Stimulated activated CD4-positive, alpha-beta T cell treated with anti-CD3 and anti-CD28 coated beads, TNF-alpha, amount 100 ng/mL, for 4 hours (primary cell): ENCODE results near the gene SHISA4.
"Not testable (repeated sequence)": the region's sequence is repeated elsewhere in the genome, so short reads cannot be mapped to it uniquely, and the experiment has no call there.

Source experiments
- DNase-seq, 3 experiments: peaks; one replicate each; pipeline ENCODE4 v3.0.0-alpha.2; 2020; ENCODE audit warnings: low read depth in 3 of 3

The SHISA4 gene

DNA sequence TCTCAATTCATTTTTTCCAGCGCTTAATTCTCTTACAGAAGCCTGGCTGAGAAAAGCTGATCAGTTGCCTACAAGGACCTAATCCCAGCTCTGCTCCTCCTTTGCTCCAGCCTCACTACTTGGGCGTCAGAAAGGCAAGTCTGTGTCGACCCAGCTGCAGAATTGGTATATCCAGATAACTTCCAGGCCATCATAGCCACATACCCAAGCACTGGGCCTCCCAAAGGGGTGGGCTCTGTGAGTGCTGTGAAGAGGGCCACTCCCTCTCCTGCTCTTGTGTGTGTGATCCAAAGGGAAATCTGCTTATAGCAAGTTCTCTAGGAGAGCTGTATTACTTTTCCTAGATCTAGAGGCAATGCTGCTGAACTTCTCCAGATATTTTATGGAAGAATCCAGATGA is 39.6 kb downstream of the SHISA4 start:
- no peak for DNase-seq

DNA sequence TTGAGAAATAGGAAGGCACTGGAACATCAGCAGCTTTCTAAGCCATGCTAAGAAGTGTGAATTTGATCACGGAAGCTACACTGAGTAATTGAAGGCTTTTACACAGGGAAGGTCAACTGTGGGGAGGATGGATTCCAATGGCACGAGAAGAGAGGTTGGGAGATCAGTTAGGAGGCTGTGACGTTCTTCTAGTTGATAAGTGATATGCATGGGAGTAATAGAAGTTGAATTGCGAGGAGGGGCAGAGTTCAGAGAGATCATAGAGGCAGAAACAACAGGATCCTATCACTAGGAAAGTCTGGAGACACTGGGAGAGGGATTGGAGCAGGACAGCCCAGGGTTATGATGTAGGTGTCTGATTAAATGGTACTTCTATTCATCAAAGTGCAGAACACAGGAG is 41.4 kb downstream of the SHISA4 start:
- no peak for DNase-seq

DNA sequence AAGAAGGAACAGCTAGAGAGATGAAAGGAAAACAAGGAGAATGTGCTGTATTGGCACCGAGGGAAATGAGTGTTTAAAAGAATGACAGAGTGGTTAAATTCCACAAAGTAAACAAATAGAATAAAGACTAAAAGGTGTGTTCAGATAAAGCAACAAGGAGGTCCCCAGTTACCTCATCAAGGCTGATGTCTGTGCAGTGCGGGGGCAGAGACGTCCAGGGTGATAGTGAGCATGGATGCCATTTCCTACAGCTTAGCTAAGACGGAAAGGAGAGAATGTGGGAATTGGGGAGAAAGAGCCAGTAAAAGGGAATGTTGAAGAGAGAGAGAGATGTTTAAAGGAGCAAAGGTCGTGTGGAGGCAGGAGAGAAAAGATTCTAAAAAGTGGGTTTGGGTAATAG is 42.1 kb downstream of the SHISA4 start:
- no peak for DNase-seq

DNA sequence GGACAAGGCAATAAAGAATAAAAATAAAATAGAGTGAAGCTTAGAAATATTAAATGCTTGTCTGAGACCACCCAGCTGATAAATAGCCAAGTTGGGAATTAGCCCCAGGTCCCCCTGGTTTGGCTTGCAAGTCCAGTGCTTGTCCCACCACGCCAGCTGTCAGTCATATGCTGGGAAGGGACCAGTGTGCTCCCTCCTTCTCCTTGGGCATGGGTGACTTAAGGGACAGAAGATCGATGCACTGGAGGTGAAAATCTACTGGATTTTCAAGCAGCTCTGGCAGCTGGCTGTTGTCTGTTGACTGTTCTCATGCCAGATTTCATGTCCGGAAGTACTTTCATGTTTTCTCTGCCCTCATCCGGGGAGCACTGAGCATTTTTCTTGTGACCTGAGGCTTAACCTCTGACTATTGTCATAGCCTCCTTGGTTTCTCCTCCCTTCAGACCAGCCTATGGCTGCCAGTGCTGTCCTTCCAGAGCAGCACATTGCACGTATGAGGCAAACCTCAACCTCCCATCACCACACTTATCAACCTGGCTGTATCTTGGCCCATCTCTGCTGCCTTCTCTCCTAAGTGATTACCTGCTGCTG is 45.2 kb downstream of the SHISA4 start:
- DNase-seq: no peak

DNA sequence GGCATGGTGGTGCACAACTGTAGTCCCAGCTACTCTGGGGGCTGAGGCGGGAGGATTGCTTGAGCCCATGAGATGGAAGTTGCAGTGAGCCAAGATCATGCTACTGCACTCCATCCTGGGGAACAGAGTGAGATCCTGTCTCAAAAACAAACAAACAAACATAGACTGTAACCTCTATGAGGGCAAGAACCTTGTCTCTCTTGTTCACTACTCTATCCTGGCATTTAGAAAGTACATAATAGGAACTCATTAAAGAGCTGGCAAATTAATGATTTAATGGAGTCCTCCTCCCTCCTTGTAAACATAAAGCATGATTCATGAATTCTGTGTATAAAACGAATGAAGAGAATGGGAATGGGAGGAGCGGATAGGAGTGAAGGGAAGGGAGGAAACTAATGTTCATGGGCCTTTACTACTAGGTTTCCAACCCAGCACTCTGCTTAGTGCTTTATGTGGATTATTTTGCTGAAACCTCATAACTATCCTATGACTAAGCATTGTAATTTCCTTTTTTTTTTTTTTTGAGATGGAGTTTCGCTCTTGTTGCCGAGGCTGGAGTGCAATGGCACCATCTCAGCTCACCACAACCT is 49.0 kb downstream of the SHISA4 start:
- DNase-seq: no peak

DNA sequence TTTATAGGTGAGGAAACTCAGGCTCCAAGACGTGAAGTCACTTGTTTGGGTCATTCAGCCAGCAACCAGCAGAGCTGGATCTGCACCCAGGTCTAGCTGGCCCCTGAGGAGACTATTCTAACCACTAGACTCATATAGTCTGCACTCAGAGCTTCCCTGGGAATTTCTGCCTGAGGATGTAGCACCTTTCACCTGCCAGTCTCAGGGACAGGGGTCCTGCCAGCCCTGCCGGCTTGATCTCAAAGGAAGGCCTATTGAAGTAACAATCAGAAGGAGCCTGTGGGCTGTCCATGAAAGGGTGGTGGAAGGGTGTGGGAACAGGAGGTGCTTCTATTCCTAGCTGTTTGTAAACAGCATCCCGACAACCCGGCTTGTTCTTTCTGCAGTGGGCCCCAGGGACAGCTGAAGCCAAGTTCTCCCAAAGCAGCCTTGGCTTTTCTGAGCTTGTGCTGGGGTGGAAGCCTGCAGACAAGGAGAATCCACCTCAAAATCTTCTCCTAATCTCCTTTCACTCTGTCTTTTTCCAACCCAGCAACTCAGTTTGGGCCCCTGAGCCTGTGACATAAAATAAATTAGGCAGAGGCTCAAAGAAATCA is 49.8 kb downstream of the SHISA4 start:
- DNase-seq: no peak

DNA sequence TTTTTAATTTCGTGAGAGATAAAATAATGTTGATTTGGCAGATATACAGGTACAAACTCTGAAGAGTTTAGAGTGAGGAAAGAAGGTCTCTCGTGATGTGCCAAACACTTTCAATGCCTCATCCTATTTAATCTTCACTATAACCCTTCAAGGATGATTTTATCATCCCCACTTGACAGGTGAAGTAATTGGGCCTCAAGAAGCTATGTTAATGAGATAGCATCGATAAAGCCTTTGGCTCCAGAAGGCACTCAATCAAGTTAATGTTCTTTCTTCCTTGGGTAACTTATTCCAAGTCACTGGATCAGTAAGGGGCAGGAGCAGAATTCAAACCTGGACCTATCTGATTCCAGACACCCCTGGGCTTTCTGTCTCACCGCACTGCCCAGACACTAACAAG is 50.5 kb downstream of the SHISA4 start:
- no peak for DNase-seq

DNA sequence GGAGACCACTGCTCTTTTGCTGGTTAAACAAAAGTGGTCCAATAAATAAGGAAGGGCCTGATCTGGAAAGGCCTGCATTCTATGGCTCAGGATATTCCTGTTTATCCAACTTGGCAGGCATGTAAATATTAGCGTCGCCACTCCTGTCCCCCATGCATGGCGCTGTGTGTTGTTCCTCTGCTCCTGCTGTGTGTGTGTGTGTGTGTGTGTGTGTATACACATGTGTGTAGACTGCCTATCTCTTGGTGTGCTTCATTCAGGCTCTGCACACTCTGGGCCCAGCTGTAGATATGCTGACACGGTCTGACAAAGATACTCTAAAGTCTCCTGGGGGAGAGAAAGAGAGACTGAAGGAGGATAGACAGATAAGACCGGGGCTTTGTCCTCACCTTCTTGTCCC is 50.9 kb downstream of the SHISA4 start:
- DNase-seq: no peak

DNA sequence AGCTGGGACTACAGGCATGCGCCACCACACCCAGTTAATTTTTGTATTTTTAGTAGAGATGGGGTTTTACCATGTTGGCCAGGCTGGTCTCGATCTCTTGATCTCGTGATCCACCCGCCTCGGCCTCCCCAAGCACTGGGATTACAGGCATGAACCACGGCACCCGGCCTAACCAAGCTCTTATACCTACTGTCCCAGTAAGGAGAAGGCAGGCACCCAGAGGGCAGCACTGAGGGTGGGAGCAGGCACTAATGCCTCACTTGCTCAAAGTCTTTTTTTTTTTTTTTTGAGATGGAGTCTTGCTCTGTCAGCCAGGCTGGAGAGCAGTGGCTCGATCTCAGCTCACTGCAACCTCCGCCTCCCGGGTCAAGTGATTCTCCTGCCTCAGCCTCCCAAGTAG is 51.6 kb downstream of the SHISA4 start:
- not testable (repeated sequence) for DNase-seq

DNA sequence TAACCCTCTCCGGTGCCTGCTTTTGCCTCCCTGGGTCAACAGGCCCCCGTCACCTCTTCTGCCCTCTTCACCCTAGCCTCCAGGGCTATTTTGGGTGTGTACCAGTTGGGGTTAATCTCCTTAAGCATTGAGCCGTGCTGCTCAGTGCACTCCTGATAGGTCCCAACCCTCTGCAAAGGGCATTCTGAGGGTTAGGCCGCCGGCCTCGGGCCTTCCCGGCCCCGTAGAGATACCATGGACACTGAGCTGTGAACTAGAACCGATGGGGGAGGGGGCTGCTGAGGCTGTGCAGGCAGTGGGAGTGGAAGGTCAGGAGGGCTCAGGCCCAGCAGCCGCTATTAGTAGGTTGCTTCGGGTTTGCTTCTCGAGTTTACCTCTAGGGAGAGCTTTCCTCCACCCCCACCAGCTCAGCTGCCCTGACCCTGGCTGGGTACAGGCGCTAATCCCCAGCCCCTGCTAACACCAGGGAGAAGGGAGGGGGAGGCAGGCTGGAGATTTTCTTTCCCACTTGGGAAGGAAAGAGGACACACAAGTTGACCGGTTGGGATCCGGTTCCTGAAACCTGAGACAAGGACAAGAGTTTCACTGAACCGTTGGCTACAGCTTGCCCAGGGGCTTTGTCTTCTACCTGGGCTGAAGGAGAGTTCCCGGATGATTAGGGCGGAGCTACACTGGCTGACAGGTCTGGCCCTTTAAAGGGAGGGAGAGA is 52.9 kb downstream of the SHISA4 start:
- no peak for DNase-seq

DNA sequence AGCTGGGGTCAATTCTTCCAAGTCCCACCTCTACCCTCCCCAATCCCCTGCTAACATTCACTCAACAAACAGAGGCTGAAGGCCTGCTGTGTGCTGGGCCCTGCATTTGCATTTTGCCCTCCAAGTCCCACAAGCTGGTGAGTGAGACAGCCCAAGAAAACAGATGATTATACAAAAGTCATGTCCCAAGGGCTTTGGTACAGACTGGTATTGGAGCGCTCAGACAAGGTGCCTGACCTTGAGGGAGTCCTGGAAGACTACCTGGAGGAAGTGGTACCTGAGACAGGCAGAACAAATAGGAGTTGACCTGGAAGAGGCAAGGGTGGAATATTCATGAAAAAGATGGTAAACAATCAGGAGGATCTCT is 53.4 kb downstream of the SHISA4 start:
- no peak for DNase-seq
